C4-2B (cell line): ENCODE data around the gene ACTL7B.

Source experiments
- CTCF ChIP-seq: fragments of 450-650 bp; conservative IDR thresholded peaks from 2 replicates; pipeline ENCODE4 v1.5.1; 2017; ENCODE audit warnings: mild to moderate bottlenecking
- ZFX ChIP-seq: fragments of 450-650 bp; IDR thresholded peaks from 2 replicates; pipeline ENCODE4 v1.6.1; 2017

- TF ChIP-seq CTCF (no peak), ZFX (no peak)
These were observed 10.2 kb upstream of the ACTL7B start for GRCh38 chr9:108866001-108866420.
